Central memory CD8-positive, alpha-beta T cell (primary cell): ENCODE results near the gene SMIM13.

Experiments
- ATAC-seq: fragments of 150-1000 bp; cut with Tn5 transposase; replicated peaks from 2 replicates; pipeline ENCODE4 v1.10.0; 2022; ENCODE audit warnings: mild to moderate bottlenecking, moderate FRiP score, moderate number of reproducible peaks; ENCODE audit not compliant: poor library complexity, severe bottlenecking; ENCODE audit errors: extremely low read depth
- DNase-seq, 2 donors: peaks; one replicate each; pipeline ENCODE4 v3.0.0; 2021; ENCODE audit warnings: low spot score in 2 of 2
- H3K27ac Mint-ChIP-seq: one replicate; pipeline ENCODE4 v1.8.0; 2022; ENCODE audit warnings: low read depth, mild to moderate bottlenecking, moderate library complexity, mixed read lengths
- H3K27me3 Mint-ChIP-seq: one replicate; pipeline ENCODE4 v1.8.0; 2022; ENCODE audit warnings: mixed read lengths
- H3K36me3 Mint-ChIP-seq: one replicate; pipeline ENCODE4 v1.8.0; 2022; ENCODE audit warnings: mild to moderate bottlenecking, moderate library complexity, mixed read lengths; ENCODE audit not compliant: insufficient read depth
- H3K4me1 Mint-ChIP-seq: one replicate; pipeline ENCODE4 v1.8.0; 2022; ENCODE audit warnings: mixed read lengths
- H3K4me3 Mint-ChIP-seq: one replicate; pipeline ENCODE4 v1.8.0; 2022; ENCODE audit warnings: mild to moderate bottlenecking, moderate library complexity, mixed read lengths
- H3K9me3 Mint-ChIP-seq: one replicate; pipeline ENCODE4 v1.8.0; 2022; ENCODE audit warnings: mixed read lengths

SMIM13 gene

DNA sequence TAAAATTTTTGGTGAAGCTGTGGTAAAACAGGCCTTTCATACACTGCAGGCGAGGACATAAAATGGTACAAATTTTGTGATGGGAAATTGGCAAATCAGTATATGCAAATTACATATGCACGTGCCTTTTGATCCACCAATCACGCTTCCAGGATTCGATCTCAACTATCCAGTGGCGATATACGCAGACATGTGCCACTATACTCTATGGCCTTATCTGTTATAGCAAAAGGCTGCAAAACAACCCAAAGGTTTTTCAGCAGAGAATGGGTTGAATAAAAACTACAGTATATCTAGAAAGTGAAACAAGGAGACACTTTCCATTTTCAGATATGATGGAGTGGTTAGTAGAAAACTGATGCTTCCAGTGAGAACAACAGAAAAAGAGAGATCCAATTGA is 59.8 kb downstream of the SMIM13 start:
- Mint-ChIP-seq H3K4me3 (peak overlapping the region; percentile 66), H3K27ac (peak overlapping the region; percentile 69), H3K9me3 (no peaks in the 10 kb centered on the region), H3K36me3 (no peaks in the 10 kb centered on the region), H3K27me3 (peaks cover 20% of the 10 kb centered on the region), H3K4me1 (no peaks in the 10 kb centered on the region)
- DNase-seq: no peak
- no peak for ATAC-seq

DNA sequence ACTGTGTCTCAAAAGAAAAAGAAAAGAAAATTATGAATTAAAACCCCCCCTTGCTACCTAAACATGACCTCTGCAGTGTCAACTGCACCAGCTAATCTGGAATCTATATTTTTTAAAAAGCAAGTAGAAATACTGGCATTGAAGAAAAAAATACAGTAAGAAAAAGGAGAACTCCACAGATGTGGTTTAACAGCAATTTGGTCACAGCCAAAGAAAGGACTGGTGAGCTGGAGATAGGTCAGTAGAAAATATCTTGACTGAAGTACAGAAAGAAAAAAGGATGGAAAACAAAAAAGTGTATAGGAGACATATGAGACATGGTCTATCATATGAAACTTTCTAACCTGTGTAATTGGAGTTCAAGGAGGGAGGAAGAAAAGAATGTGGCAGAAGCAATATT is 62.0 kb downstream of the SMIM13 start:
- Mint-ChIP-seq H3K4me3 (no peak overlapping the region), H3K9me3 (no peaks in the 10 kb centered on the region), H3K4me1 (no peaks in the 10 kb centered on the region), H3K27ac (no peak overlapping the region), H3K36me3 (no peaks in the 10 kb centered on the region), H3K27me3 (peaks cover 20% of the 10 kb centered on the region)
- no peak for ATAC-seq
- DNase-seq: no peak

DNA sequence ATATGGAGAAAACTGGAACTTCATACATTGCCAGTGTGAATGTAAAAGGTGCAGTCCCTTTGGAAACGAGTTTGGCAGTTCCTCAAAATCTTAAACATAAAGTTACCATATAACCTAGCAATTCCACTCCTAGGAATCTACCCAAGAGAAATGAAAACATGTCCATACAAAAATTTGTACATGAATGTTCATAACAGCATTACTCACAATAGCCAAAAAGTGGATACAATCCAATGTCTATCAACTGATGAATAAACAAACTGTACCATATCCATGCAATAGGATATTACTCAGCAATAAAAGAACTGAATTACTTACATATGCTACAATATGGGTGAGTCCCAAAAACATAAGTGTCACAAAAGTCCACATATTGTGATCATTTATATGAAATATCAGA is 66.6 kb downstream of the SMIM13 start:
- ATAC-seq (no peak), DNase-seq (no peak)
- Mint-ChIP-seq H3K36me3 (no peaks in the 10 kb centered on the region), H3K27ac (no peak overlapping the region), H3K27me3 (peaks cover under 1% of the 10 kb centered on the region), H3K9me3 (no peaks in the 10 kb centered on the region), H3K4me1 (peaks cover 15% of the 10 kb centered on the region), H3K4me3 (no peak overlapping the region)

GRCh38 chr6:11161031-11161956 is 67.7 kb downstream of the SMIM13 start:
- no peaks in the 10 kb centered on the region for H3K27me3 Mint-ChIP-seq
- no peaks in the 10 kb centered on the region for H3K36me3 Mint-ChIP-seq

DNA sequence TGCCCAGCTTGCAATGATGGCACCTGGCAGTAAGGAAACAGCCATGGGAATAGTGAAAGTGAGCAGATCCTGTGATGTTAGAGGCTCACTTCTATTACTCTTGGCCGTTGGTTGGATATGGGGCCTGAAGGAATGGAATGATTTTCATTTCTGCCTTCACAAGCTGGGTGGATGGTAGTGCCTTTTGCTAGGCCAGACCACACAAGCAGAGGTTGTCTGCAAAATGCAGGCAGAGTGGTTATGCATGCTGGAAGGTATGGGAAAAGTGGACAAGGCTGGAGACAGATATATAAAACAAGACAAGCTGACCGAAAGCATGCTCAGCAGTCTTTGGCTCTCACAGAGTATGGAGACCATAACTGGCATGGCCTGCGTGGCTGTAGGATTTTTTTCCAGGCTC is 68.6 kb downstream of the SMIM13 start:
- H3K4me3 Mint-ChIP-seq: no peak overlapping the region
- H3K27me3 Mint-ChIP-seq: no peaks in the 10 kb centered on the region
- DNase-seq (no peak), ATAC-seq (no peak)
- peaks cover 16% of the 10 kb centered on the region for H3K4me1 Mint-ChIP-seq
- no peaks in the 10 kb centered on the region for H3K36me3 Mint-ChIP-seq
- H3K9me3 Mint-ChIP-seq: no peaks in the 10 kb centered on the region
- H3K27ac Mint-ChIP-seq: no peak overlapping the region

More at GRCh38 chr6:11161031-11161956, 67.7 kb downstream of the SMIM13 start:
- Mint-ChIP-seq H3K27ac (no peak overlapping the region), H3K9me3 (no peaks in the 10 kb centered on the region), H3K4me3 (no peak overlapping the region), H3K4me1 (peaks cover 16% of the 10 kb centered on the region)
- ATAC-seq: no peak
- no peak for DNase-seq

GRCh38 chr6:11163932-11164331 is 70.3 kb downstream of the SMIM13 start:
- H3K9me3 Mint-ChIP-seq: no peaks in the 10 kb centered on the region
- H3K4me3 Mint-ChIP-seq: no peak overlapping the region
- H3K27ac Mint-ChIP-seq: no peak overlapping the region
- no peaks in the 10 kb centered on the region for H3K27me3 Mint-ChIP-seq
- ATAC-seq (no peak), DNase-seq (no peak)
- H3K4me1 Mint-ChIP-seq: peaks cover 16% of the 10 kb centered on the region
- H3K36me3 Mint-ChIP-seq: no peaks in the 10 kb centered on the region

DNA sequence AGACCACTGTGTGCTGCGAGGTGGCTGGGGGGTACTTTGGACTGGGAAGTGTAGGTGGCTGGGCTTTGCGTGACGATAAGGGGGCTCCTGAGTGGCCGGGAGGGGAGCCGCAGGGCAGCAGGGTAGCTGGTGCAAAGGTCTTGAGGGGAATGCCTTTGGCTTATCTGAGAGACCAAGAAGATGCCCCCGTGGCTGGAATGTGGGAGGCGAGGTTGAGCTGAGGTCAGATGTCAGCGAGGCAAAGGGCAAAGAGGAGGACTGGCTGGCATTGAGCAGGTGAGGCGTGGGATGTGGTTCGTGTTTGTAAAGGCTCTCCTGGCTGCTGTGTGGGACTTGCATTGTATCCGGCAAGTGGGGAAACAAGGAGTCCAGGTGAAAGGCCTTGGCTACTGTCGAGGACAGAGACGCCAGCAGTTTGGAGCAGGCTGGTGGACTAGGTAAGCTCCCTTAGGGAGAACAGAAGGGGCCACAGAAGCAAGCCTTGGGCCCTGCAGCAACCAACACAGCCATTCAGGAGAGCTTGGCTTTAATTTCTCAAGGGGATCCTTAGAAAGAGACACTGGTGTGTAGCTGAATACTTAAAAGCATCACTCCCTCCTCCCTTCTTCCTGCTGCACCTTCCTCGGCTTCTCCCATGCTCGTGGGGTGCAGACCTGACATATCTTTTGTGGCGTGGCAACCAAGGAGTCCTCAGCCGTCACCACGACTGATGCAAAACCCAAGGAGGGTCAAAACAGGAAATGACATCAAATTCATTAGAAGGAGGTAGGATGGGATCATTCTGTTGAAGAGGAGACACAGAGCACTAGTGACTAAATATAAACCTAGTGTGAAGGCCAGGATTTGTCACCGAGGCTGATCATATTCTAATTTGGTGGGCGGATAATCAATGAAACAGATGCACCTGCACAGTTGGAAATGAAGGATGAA is 71.3 kb downstream of the SMIM13 start:
- H3K9me3 Mint-ChIP-seq: no peaks in the 10 kb centered on the region
- ATAC-seq (no peak), DNase-seq (no peak)
- H3K4me3 Mint-ChIP-seq: no peak overlapping the region
- H3K27me3 Mint-ChIP-seq: no peaks in the 10 kb centered on the region
- H3K4me1 Mint-ChIP-seq: peaks cover 16% of the 10 kb centered on the region
- H3K36me3 Mint-ChIP-seq: no peaks in the 10 kb centered on the region
- no peak overlapping the region for H3K27ac Mint-ChIP-seq

DNA sequence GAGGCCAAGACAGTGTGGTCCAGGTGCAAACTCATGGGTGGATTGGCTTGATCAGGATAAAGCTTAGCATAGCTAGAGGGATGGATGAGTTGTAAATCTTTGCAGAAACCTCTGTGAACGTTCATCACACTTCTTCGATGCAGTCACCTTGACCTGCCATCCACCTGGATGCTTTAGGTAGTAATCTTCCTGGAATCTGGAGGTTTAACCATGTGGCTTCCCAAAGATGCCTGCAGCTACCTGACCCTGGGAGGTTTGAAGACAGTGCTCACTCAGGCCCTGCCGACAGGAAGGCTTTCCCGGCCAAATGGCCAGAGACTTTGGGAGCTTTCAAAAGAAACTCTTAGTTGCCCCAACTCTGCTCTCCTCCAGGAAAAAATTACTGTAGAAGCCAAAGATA is 73.3 kb downstream of the SMIM13 start:
- Mint-ChIP-seq H3K36me3 (no peaks in the 10 kb centered on the region), H3K4me1 (peaks cover 17% of the 10 kb centered on the region), H3K9me3 (no peaks in the 10 kb centered on the region), H3K4me3 (no peak overlapping the region), H3K27me3 (no peaks in the 10 kb centered on the region), H3K27ac (no peak overlapping the region)
- ATAC-seq: no peak
- no peak for DNase-seq

GRCh38 chr6:11168091-11168635 is 74.5 kb downstream of the SMIM13 start:
- Mint-ChIP-seq H3K9me3 (no peaks in the 10 kb centered on the region), H3K27me3 (no peaks in the 10 kb centered on the region), H3K27ac (no peak overlapping the region), H3K4me1 (peaks cover 29% of the 10 kb centered on the region), H3K36me3 (peaks cover 2% of the 10 kb centered on the region), H3K4me3 (no peak overlapping the region)
- no peak for ATAC-seq
- DNase-seq: no peak

- DNase-seq (no peak), ATAC-seq (no peak)
- Mint-ChIP-seq H3K27ac (no peak overlapping the region), H3K4me1 (peaks cover 17% of the 10 kb centered on the region), H3K4me3 (peak overlapping the region; percentile 72), H3K36me3 (peaks cover 2% of the 10 kb centered on the region), H3K27me3 (no peaks in the 10 kb centered on the region), H3K9me3 (no peaks in the 10 kb centered on the region)
Measured at GRCh38 chr6:11171952-11172351, 78.3 kb downstream of the SMIM13 start.

DNA sequence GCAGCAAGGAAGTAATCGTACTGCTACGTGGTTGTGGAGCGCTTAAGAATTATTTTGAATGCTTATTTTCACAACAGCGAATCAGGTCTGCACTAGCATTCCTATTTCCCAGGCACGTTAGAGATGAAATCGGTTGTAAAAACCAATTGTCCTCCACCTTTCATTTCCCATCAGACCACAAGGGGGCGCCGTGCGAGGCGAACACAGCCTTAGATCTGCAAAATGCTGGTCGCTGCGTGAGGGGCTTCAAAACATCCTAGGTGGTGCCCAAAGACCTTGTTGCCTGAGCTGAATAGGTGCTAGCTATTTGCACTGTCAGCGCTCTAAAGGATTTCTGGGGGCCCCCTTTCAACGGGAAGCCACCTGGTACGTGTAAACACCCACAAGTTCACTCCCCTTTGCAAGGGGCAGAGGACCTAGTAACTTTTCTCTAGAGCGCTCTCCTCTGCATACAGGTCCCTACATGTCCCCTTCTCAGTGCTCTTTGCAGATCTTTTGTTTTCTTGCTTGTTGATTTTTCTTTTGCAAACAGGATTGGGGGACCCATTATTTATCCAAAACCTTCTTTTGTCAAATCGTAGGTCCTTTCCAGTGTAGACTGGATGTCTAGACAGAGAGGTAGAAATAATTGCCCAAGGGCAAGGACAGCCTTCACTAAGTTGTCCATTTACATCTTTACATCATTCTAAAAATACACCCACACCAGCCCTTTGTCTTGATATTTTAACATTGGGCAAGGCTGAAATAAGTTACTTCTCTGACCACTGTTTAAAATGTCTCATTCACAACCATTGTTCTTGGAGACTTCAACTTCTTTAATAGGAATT is 79.1 kb downstream of the SMIM13 start:
- Mint-ChIP-seq H3K4me3 (peak overlapping the region; percentile 72), H3K9me3 (no peaks in the 10 kb centered on the region), H3K27ac (peak overlapping the region; percentile 58), H3K36me3 (peaks cover 4% of the 10 kb centered on the region), H3K4me1 (peaks cover 17% of the 10 kb centered on the region), H3K27me3 (no peaks in the 10 kb centered on the region)
- peak; percentile 62 for ATAC-seq
- DNase-seq: peak; percentile 62 to 76

DNA sequence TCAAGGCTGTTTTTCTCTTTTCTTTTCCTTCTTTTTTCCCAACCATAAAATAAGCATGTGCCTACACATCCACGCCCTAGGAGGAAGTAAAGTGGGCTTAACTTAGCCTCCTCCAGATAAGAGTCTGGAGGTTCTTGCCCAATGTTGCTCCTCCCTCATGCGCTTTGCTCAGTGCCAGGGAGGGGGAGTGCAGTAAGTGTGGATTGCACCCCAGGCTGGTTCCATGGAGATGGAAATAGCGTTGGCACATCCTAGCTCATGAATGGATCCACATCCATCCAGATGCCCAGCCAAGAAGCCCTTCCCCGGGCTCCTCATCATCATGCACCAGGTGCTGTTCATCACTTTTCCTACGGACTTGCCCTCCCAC is 80.6 kb downstream of the SMIM13 start:
- peak overlapping the region; percentile 86 for H3K27ac Mint-ChIP-seq
- DNase-seq (no peak), ATAC-seq (no peak)
- no peaks in the 10 kb centered on the region for H3K27me3 Mint-ChIP-seq
- no peak overlapping the region for H3K4me3 Mint-ChIP-seq
- no peaks in the 10 kb centered on the region for H3K9me3 Mint-ChIP-seq
- peaks cover 17% of the 10 kb centered on the region for H3K4me1 Mint-ChIP-seq
- peaks cover 4% of the 10 kb centered on the region for H3K36me3 Mint-ChIP-seq
